Measurements from ENCODE around the gene DDR2. TPM values are rescaled to one million over a fixed set of nuclear protein-coding genes. Genes with fewer than 3 reads are reported as not detected.
"Not testable (repeated sequence)": the region's sequence is repeated elsewhere in the genome, so short reads cannot be mapped to it uniquely, and the experiment has no call there.

The DDR2 gene
- total and polyA plus RNA-seq, 5 donors: 12.8 to 82.1 (median 62.8) TPM

- intact Hi-C loops (cut with DNase I): no loop called here
- Histone ChIP-seq H3K27me3 (ENCODE audit: control insufficient read depth, insufficient read depth) (no peaks in the 10 kb centered on the region), H3K9me3 (ENCODE audit: control insufficient read depth, low read length) (no peaks in the 10 kb centered on the region), H3K4me3 (ENCODE audit: low read length) (no peak overlapping the region), H3K27ac (ENCODE audit: low read length) (no peak overlapping the region), H3K4me1 (ENCODE audit: control insufficient read depth, insufficient read depth, low read length) (peaks cover 10% of the 10 kb centered on the region)
- ATAC-seq: no peak
- no peak for DNase-seq
- 68% methylated on average over 7 of the region's 7 CpGs for WGBS
These were observed 92.4 kb downstream of the DDR2 start for GRCh38 chr1:162724583-162725120.

DNA sequence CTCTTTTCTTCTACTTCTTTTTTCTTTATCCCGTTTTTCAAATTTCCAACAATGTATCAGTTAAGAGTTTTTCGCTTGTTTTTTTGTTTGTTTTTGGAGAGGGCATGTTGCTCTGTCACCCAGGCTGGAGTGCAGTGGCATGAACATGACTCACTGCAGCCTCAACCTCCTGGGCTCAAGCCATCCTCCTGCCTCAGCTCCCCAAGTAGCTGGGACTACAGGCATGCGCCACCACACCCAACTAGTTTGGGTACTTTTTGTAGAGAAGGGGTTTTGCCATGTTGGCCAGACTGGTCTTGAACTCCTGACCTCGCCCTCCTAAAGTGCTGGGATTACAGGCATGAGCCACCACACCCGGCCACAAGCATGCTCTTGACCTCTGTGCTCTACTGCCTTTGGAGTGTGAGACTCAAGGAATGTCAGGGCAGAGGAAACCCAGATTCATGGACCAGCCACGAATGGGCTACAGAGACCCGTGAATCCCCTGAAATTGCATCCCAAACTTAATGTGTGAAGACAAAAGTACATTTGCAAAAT, 93.1 kb downstream of the DDR2 start:
- no peaks in the 10 kb centered on the region for H3K27me3 ChIP-seq (ENCODE audit: control insufficient read depth, insufficient read depth)
- H3K4me3 ChIP-seq (ENCODE audit: low read length): no peak overlapping the region
- no peaks in the 10 kb centered on the region for H3K9me3 ChIP-seq (ENCODE audit: control insufficient read depth, low read length)
- H3K27ac ChIP-seq (ENCODE audit: low read length): no peak overlapping the region
- peaks cover 10% of the 10 kb centered on the region for H3K4me1 ChIP-seq (ENCODE audit: control insufficient read depth, insufficient read depth, low read length)
- DNase-seq (peak in 1 of 3 donors; percentile 47), ATAC-seq (no peak)
- intact Hi-C loops (cut with DNase I): no loop called here
- 82% methylated on average over 7 of the region's 7 CpGs for WGBS

DNA sequence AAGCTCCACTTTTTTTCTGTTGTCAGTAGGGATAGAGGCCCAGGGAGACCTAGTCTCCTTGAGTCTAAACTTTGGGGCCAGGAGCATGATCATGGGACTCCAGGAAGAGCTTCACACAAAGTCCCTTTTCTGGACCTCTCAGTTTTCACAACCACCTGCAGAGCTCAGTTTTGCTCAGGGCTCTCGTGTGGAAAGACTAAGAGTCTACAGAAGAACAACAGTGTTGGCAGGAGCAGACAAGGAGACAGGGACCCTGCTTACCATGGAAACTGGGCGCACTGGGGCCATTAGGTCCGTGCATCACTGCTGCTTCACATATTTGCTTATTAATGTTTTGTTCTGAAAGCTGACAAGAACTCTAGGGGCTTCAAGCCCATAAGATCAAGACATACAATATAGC, 94.3 kb downstream of the DDR2 start:
- Histone ChIP-seq H3K4me1 (ENCODE audit: control insufficient read depth, insufficient read depth, low read length) (peaks cover 12% of the 10 kb centered on the region), H3K27me3 (ENCODE audit: control insufficient read depth, insufficient read depth) (no peaks in the 10 kb centered on the region), H3K4me3 (ENCODE audit: low read length) (no peak overlapping the region), H3K9me3 (ENCODE audit: control insufficient read depth, low read length) (no peaks in the 10 kb centered on the region), H3K27ac (ENCODE audit: low read length) (no peak overlapping the region)
- DNase-seq (no peak), ATAC-seq (no peak)
- intact Hi-C loops (cut with DNase I): no loop called here
- WGBS: 86% methylated on average over 3 of the region's 3 CpGs

DNA sequence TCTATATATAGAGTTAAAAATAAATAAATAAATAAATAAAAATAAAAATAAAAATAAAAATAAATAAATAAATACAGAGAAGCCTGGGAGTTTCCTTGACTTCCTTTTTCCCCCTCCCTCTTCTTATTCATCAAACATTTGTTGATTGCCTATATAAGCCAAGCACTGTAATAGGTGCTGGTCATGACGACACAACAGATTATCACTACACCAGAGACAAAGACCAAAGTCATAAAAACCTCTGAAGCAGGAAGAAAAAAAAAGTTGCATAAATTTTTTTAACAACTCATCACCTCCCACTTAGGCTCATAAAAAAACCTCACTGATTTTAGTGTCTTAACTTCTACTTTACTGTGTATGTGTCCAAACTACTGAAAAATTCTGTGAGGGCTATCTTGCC, 95.2 kb downstream of the DDR2 start:
- H3K27me3 ChIP-seq (ENCODE audit: control insufficient read depth, insufficient read depth); ATAC-seq; H3K4me3 ChIP-seq (ENCODE audit: low read length); H3K27ac ChIP-seq (ENCODE audit: low read length); H3K9me3 ChIP-seq (ENCODE audit: control insufficient read depth, low read length); intact Hi-C loops (cut with DNase I); DNase-seq: not testable (repeated sequence)
- H3K4me1 ChIP-seq (ENCODE audit: control insufficient read depth, insufficient read depth, low read length): peaks cover 14% of the 10 kb centered on the region
- WGBS: no CpG with 5 or more reads among the region's 1 CpG

- no peaks in the 10 kb centered on the region for H3K27me3 ChIP-seq (ENCODE audit: control insufficient read depth, insufficient read depth)
- peaks cover 15% of the 10 kb centered on the region for H3K4me1 ChIP-seq (ENCODE audit: control insufficient read depth, insufficient read depth, low read length)
- intact Hi-C loops (cut with DNase I): no loop called here
- no peaks in the 10 kb centered on the region for H3K9me3 ChIP-seq (ENCODE audit: control insufficient read depth, low read length)
- H3K4me3 ChIP-seq (ENCODE audit: low read length): no peak overlapping the region
- ATAC-seq (no peak), DNase-seq (no peak)
- WGBS: 85% methylated on average over 2 of the region's 2 CpGs
- H3K27ac ChIP-seq (ENCODE audit: low read length): no peak overlapping the region
These were observed 96.3 kb downstream of the DDR2 start for GRCh38 chr1:162728573-162728972.

GRCh38 chr1:162729195-162729774, 97.0 kb downstream of the DDR2 start:
- peaks cover 15% of the 10 kb centered on the region for H3K4me1 ChIP-seq (ENCODE audit: control insufficient read depth, insufficient read depth, low read length)
- H3K4me3 ChIP-seq (ENCODE audit: low read length); H3K27ac ChIP-seq (ENCODE audit: low read length); H3K9me3 ChIP-seq (ENCODE audit: control insufficient read depth, low read length); intact Hi-C loops (cut with DNase I); DNase-seq; H3K27me3 ChIP-seq (ENCODE audit: control insufficient read depth, insufficient read depth); ATAC-seq: not testable (repeated sequence)
- WGBS: no CpG with 5 or more reads among the region's 1 CpG

- H3K4me3 ChIP-seq (ENCODE audit: low read length): no peak overlapping the region
- H3K27ac ChIP-seq (ENCODE audit: low read length): peak overlapping the region; percentile 73
- no peaks in the 10 kb centered on the region for H3K27me3 ChIP-seq (ENCODE audit: control insufficient read depth, insufficient read depth)
- DNase-seq (no peak), ATAC-seq (peak in 1 of 2 donors; percentile 6)
- H3K9me3 ChIP-seq (ENCODE audit: control insufficient read depth, low read length): no peaks in the 10 kb centered on the region
- peaks cover 11% of the 10 kb centered on the region for H3K4me1 ChIP-seq (ENCODE audit: control insufficient read depth, insufficient read depth, low read length)
- intact Hi-C loops (cut with DNase I): no loop called here
These were observed 99.8 kb downstream of the DDR2 start for GRCh38 chr1:162732094-162732493.

GRCh38 chr1:162732566-162733335, 100.5 kb downstream of the DDR2 start:
- H3K27me3 ChIP-seq (ENCODE audit: control insufficient read depth, insufficient read depth): no peaks in the 10 kb centered on the region
- H3K9me3 ChIP-seq (ENCODE audit: control insufficient read depth, low read length): no peaks in the 10 kb centered on the region
- DNase-seq: peak; percentile 81 to 91 (median 88)
- H3K4me1 ChIP-seq (ENCODE audit: control insufficient read depth, insufficient read depth, low read length): peaks cover 11% of the 10 kb centered on the region
- peak; percentile 93 to 95 for ATAC-seq
- WGBS: 66% methylated on average over 8 of the region's 8 CpGs
- H3K4me3 ChIP-seq (ENCODE audit: low read length): no peak overlapping the region
- intact Hi-C loops (cut with DNase I): no loop called here
- peak overlapping the region; percentile 73 for H3K27ac ChIP-seq (ENCODE audit: low read length)

DNA sequence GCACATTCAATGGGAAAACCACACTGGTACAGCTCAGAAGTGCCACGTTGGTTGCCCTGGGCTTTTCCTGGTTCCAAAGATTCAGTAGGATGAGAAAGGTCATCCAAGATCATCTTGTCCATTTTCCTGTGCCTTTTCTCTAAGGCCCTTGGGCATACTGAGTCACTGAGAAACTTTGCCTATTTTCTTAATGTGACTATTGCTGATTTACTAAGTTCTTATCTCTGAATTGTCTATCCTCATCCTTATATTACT, 101.0 kb downstream of the DDR2 start:
- H3K4me1 ChIP-seq (ENCODE audit: control insufficient read depth, insufficient read depth, low read length): peaks cover 11% of the 10 kb centered on the region
- H3K4me3 ChIP-seq (ENCODE audit: low read length): no peak overlapping the region
- H3K27me3 ChIP-seq (ENCODE audit: control insufficient read depth, insufficient read depth): no peaks in the 10 kb centered on the region
- intact Hi-C loops (cut with DNase I): no loop called here
- H3K27ac ChIP-seq (ENCODE audit: low read length): peak overlapping the region; percentile 62
- ATAC-seq: peak in 1 of 2 donors; percentile 41
- 19% methylated on average over 1 of the region's 1 CpG for WGBS
- no peaks in the 10 kb centered on the region for H3K9me3 ChIP-seq (ENCODE audit: control insufficient read depth, low read length)
- no peak for DNase-seq

GRCh38 chr1:162734047-162734446, 101.8 kb downstream of the DDR2 start:
- intact Hi-C loops (cut with DNase I): no loop called here
- WGBS: 73% methylated on average over 2 of the region's 2 CpGs
- no peak for DNase-seq
- no peak overlapping the region for H3K27ac ChIP-seq (ENCODE audit: low read length)
- H3K4me1 ChIP-seq (ENCODE audit: control insufficient read depth, insufficient read depth, low read length): peaks cover 11% of the 10 kb centered on the region
- ATAC-seq: no peak
- H3K4me3 ChIP-seq (ENCODE audit: low read length): no peak overlapping the region
- no peaks in the 10 kb centered on the region for H3K9me3 ChIP-seq (ENCODE audit: control insufficient read depth, low read length)
- H3K27me3 ChIP-seq (ENCODE audit: control insufficient read depth, insufficient read depth): no peaks in the 10 kb centered on the region

DNA sequence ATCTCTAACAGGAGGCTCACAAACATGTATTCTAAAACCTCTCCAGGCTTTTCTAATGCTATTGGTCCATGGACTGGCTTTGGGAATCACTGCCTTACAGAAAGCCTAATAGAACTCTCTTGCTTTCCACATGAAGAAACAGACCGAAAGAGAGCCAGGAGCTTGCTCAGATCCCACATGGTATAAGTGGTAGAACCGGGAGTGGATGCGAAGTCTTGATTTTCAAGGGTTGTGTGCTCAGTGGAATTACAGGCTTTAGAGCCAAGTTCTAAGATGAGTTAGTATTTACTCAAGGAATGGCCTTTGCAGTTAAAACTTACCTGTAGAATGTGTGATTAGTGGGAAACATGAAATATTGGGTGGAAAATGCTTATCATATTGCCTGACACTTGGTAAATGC, 103.9 kb downstream of the DDR2 start:
- H3K27ac ChIP-seq (ENCODE audit: low read length): no peak overlapping the region
- ATAC-seq (no peak), DNase-seq (no peak)
- no peak overlapping the region for H3K4me3 ChIP-seq (ENCODE audit: low read length)
- peaks cover 13% of the 10 kb centered on the region for H3K4me1 ChIP-seq (ENCODE audit: control insufficient read depth, insufficient read depth, low read length)
- WGBS: 90% methylated on average over 3 of the region's 3 CpGs
- no peaks in the 10 kb centered on the region for H3K9me3 ChIP-seq (ENCODE audit: control insufficient read depth, low read length)
- intact Hi-C loops (cut with DNase I): no loop called here
- H3K27me3 ChIP-seq (ENCODE audit: control insufficient read depth, insufficient read depth): no peaks in the 10 kb centered on the region
